ENCODE data around the gene FRY.

GRCh38 chr13:32347651-32348050 lies 316.1 kb downstream of the FRY start:
- TF ChIP-seq EZH2phosphoT487 (IDR thresholded peaks at IDR 0.05; ENCODE audit: borderline replicate concordance) (no peak), CTCF (conservative IDR thresholded peaks at IDR 0.05; ENCODE audit: low read length) (no peak)
